Muscle of leg (tissue), 11 donors: ENCODE results near the gene AGBL4. TPM values are rescaled to one million over a fixed set of nuclear protein-coding genes. Genes with fewer than 3 reads are reported as not detected.
"Not testable (repeated sequence)": the region's sequence is repeated elsewhere in the genome, so short reads cannot be mapped to it uniquely, and the experiment has no call there.

Experiments used
- DNase-seq: peaks from one replicate; pipeline ENCODE4 v3.0.0; 2013
- H3K27ac ChIP-seq: one replicate; pipeline ENCODE4 v1.5.1; 2013; ENCODE audit warnings: mild to moderate bottlenecking, low read length, control low read depth
- H3K27me3 ChIP-seq: one replicate; pipeline ENCODE4 v1.6.1; 2013; ENCODE audit warnings: low read length; ENCODE audit not compliant: control insufficient read depth, insufficient read depth
- H3K36me3 ChIP-seq: one replicate; pipeline ENCODE4 v1.6.1; 2013; ENCODE audit warnings: low read length; ENCODE audit not compliant: control insufficient read depth, insufficient read depth
- H3K4me1 ChIP-seq: one replicate; pipeline ENCODE4 v1.6.1; 2013; ENCODE audit warnings: low read length; ENCODE audit not compliant: control insufficient read depth, insufficient read depth
- H3K4me3 ChIP-seq: one replicate; pipeline ENCODE4 v1.5.1; 2013; ENCODE audit warnings: low read length, control low read depth
- H3K9me3 ChIP-seq: replicated peaks from 2 replicates; pipeline ENCODE4 v1.6.1; 2013; ENCODE audit warnings: low read depth, low read length; ENCODE audit not compliant: control insufficient read depth
- WGBS: methylation state at CpG from one replicate; pipeline ENCODE4 v1.1.5; 2013; ENCODE audit warnings: missing lambda C conversion rate; ENCODE audit not compliant: insufficient coverage; 5-methylcytosine and 5-hydroxymethylcytosine counted together
- polyA plus RNA-seq, 8 donors: library from polyadenylated mRNA; unstranded; fragments of 120-200 nt; gene quantifications; one replicate each; pipeline versions ENCODE4 v1.2.1 to v1.2.3, GENCODE V29; 2013; ENCODE audit warnings: inconsistent platforms in 1 of 8, low replicate concordance in 1 of 8; ENCODE audit not compliant: insufficient read length in 8 of 8, insufficient read depth in 1 of 8
- total RNA-seq: library from RNA; stranded (reverse); fragments of 120-200 nt; gene quantifications from one replicate; pipeline ENCODE4 v1.2.4, GENCODE V29; 2013

Gene AGBL4
- total and polyA plus RNA-seq, 9 donors = 0.05 to 0.50 (median 0.18) TPM

GRCh38 chr1:49257211-49258049 is 766.3 kb downstream of the AGBL4 start:
- 77% methylated on average over 31 of the region's 32 CpGs for WGBS
- H3K4me3 ChIP-seq, H3K27me3 ChIP-seq, DNase-seq, H3K9me3 ChIP-seq, H3K4me1 ChIP-seq, H3K36me3 ChIP-seq, H3K27ac ChIP-seq: not testable (repeated sequence)

DNA sequence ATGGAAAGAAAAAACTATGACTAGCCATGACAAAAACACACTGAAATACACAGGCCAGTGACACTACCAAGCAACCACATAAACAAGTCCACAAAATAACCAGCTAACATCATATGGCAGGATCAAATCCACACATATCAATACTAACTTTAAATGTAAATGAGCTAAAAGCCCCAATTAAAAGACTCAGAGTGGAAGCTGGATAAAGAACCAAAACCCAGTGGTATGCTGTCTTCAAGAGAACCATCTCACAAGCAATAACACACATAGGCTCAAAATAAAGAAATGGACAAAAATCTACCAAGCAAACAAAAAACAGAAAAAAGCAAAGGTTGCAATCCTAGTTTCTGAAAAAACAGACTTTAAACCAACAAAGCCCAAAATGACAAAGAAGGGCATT is 770.8 kb downstream of the AGBL4 start:
- H3K27me3 ChIP-seq = no peaks in the 10 kb centered on the region
- H3K9me3 ChIP-seq = peaks cover 4% of the 10 kb centered on the region

DNA sequence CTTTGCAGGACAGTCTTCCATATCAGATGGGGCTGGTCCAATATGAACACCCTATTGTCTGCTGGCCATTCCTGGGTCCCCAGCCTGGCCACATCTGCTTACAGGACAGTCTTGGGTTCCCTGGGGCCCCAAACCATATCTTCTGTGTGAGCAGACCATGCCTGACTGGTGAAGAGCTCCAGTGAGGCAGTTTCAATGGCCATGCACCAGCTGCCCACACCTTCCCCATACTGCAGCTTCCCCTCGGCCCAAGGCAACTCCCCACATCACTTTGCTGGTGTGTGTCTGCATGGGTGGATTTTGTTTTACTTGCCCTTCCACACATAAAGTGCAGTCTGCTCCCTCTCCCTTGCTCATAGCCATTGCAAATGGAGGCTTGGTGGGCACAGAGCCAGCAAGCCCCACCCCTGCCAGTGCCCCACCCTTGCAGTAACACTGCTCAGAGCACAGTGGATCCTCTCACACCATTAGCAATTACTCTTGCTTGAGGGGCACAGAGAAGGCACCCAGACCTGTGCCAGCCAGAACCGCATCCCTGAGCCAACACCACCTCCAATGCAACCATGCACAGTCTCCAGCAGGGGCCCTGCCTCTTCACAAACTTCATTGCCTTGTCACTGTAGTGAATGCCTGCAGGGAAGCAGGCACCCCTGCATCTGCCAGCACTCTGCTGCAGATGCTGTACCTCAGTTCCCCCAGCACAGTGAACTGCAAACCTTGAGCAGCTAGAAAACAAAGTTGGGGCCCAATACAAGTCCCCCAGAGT is 772.6 kb downstream of the AGBL4 start:
- 92% methylated on average over 1 of the region's 2 CpGs for WGBS

More for the DNA sequence above, 770.8 kb downstream of the AGBL4 start:
- H3K36me3 ChIP-seq = no peaks in the 10 kb centered on the region
- H3K4me1 ChIP-seq = no peaks in the 10 kb centered on the region
- no peak overlapping the region for H3K27ac ChIP-seq
- no peak overlapping the region for H3K4me3 ChIP-seq
- DNase-seq = no peak

DNA sequence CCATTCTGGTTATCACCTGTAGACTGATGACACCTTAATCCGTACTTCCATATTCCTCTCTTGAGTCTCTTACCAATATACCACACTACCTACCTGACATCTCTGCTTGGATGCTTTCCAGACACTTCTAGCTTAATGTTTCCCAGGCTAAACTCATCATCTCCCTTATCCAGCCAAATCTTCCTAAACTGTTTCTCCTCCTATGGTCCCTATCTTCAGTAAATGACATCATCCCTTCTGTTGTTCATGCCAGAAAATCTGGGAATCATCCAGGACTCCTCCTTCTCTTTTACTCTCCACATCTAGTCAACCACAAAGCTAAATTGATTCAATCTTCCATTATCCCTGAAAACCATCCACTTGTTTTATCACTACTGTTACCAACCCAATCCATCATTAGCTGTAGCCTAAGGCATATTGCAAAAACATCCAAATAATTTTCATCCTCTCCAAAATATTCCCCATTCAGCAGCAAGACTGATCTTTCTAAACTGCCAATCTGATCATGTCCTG is 783.0 kb downstream of the AGBL4 start:
- WGBS = 78% methylated on average over 1 of the region's 1 CpG
- H3K4me1 ChIP-seq = no peaks in the 10 kb centered on the region
- no peak for DNase-seq

More for the DNA sequence above, 772.6 kb downstream of the AGBL4 start:
- Histone ChIP-seq H3K4me3 (no peak overlapping the region), H3K9me3 (peaks cover 4% of the 10 kb centered on the region), H3K4me1 (no peaks in the 10 kb centered on the region), H3K27ac (no peak overlapping the region), H3K27me3 (no peaks in the 10 kb centered on the region), H3K36me3 (no peaks in the 10 kb centered on the region)
- no peak for DNase-seq

DNA sequence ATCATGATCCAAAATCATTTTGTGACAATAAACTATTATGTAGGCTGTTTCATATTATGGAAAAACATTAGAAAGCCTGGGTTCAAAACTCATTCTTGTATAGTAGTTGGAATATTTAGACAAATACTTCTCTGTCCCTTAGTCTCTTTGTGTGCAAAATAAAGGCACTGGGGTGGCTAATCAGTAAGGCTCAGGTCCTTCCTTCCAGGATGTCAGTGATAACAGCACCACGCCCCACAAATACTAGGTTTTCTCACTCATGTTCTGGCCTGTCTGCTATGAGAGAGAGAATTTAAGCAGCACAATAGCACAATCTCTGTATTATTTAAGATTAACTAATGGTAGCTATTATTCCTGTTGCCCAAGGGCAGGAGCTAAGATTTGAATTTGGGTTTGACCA is 788.8 kb downstream of the AGBL4 start:
- H3K27me3 ChIP-seq = no peaks in the 10 kb centered on the region
- H3K4me3 ChIP-seq = no peak overlapping the region
- H3K9me3 ChIP-seq = no peaks in the 10 kb centered on the region
- no CpG with 5 or more reads among the region's 1 CpG for WGBS
- no peak overlapping the region for H3K27ac ChIP-seq
- no peaks in the 10 kb centered on the region for H3K36me3 ChIP-seq
- DNase-seq = no peak
- H3K4me1 ChIP-seq = no peaks in the 10 kb centered on the region

More for the DNA sequence above, 783.0 kb downstream of the AGBL4 start:
- no peaks in the 10 kb centered on the region for H3K36me3 ChIP-seq
- H3K27me3 ChIP-seq = no peaks in the 10 kb centered on the region
- no peak overlapping the region for H3K4me3 ChIP-seq
- no peaks in the 10 kb centered on the region for H3K9me3 ChIP-seq
- H3K27ac ChIP-seq = no peak overlapping the region

GRCh38 chr1:49229555-49229954 is 794.2 kb downstream of the AGBL4 start:
- Histone ChIP-seq H3K27ac (no peak overlapping the region), H3K9me3 (no peaks in the 10 kb centered on the region), H3K27me3 (no peaks in the 10 kb centered on the region), H3K36me3 (no peaks in the 10 kb centered on the region), H3K4me1 (no peaks in the 10 kb centered on the region), H3K4me3 (no peak overlapping the region)
- WGBS = no CpG with 5 or more reads among the region's 1 CpG
- no peak for DNase-seq

DNA sequence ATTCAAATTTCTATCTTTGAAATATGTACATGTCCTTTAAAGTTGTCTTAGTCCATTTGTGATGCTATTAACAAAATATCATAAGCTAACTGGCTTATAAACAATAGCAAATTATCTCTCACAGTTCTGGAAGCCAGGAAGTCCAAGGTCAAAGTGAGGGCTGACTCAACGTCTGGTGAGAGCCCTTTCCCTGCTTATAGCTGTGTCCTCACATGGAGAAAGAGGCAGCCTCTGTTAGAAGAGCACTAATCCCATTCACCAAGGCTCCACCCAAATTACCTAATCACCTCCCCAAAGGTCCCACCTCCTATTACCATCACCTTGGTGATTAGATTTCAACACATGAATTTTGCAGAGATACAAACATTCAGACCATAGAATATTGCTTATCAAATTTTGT is 797.0 kb downstream of the AGBL4 start:
- Histone ChIP-seq H3K27me3 (no peaks in the 10 kb centered on the region), H3K4me3 (no peak overlapping the region), H3K9me3 (no peaks in the 10 kb centered on the region), H3K36me3 (no peaks in the 10 kb centered on the region), H3K27ac (no peak overlapping the region), H3K4me1 (no peaks in the 10 kb centered on the region)
- WGBS = 17% methylated on average over 1 of the region's 1 CpG
- DNase-seq = no peak

DNA sequence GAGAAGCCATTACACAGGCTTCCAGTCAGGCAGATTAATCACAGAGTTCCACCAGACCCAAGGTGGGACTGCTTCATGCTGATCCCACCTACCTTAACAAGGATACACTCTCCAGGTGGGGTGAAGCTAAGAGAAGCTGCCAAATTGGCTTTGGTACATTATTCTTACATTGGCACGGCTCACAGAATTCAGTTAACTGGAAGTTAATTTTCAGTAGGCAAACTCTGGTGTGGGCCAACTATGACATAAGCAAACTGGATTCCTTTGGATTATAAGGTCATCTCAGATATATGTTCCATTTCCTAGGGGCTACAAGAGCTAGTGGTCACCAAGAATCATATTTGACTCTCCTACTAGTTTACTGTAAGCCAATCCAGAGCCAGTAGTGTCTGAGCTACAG is 798.3 kb downstream of the AGBL4 start:
- DNase-seq = no peak
- Histone ChIP-seq H3K27me3 (no peaks in the 10 kb centered on the region), H3K4me3 (no peak overlapping the region), H3K36me3 (no peaks in the 10 kb centered on the region), H3K9me3 (no peaks in the 10 kb centered on the region), H3K27ac (no peak overlapping the region), H3K4me1 (no peaks in the 10 kb centered on the region)
- WGBS = 80% methylated on average over 1 of the region's 1 CpG

- H3K36me3 ChIP-seq = no peaks in the 10 kb centered on the region
- no peak overlapping the region for H3K4me3 ChIP-seq
- no peaks in the 10 kb centered on the region for H3K9me3 ChIP-seq
- no peaks in the 10 kb centered on the region for H3K4me1 ChIP-seq
- H3K27me3 ChIP-seq = no peaks in the 10 kb centered on the region
- no peak for DNase-seq
- 90% methylated on average over 2 of the region's 4 CpGs for WGBS
- no peak overlapping the region for H3K27ac ChIP-seq
These were observed 810.5 kb downstream of the AGBL4 start for GRCh38 chr1:49213301-49213700.

GRCh38 chr1:49208712-49209111 is 815.0 kb downstream of the AGBL4 start:
- H3K27ac ChIP-seq = no peak overlapping the region
- WGBS = no CpG with 5 or more reads among the region's 4 CpGs
- no peaks in the 10 kb centered on the region for H3K36me3 ChIP-seq
- H3K27me3 ChIP-seq = no peaks in the 10 kb centered on the region
- DNase-seq = no peak
- no peak overlapping the region for H3K4me3 ChIP-seq
- H3K9me3 ChIP-seq = no peaks in the 10 kb centered on the region
- no peaks in the 10 kb centered on the region for H3K4me1 ChIP-seq
